HG02852 (cell line): ENCODE results near the gene HAGHL.

Experiments used
- ATAC-seq: cut with Tn5 transposase; IDR thresholded peaks from one replicate; pipeline ENCODE4 v1.9.1; 2021; ENCODE audit warnings: mild to moderate bottlenecking, moderate library complexity; ENCODE audit not compliant: unreplicated experiment

HAGHL gene

DNA sequence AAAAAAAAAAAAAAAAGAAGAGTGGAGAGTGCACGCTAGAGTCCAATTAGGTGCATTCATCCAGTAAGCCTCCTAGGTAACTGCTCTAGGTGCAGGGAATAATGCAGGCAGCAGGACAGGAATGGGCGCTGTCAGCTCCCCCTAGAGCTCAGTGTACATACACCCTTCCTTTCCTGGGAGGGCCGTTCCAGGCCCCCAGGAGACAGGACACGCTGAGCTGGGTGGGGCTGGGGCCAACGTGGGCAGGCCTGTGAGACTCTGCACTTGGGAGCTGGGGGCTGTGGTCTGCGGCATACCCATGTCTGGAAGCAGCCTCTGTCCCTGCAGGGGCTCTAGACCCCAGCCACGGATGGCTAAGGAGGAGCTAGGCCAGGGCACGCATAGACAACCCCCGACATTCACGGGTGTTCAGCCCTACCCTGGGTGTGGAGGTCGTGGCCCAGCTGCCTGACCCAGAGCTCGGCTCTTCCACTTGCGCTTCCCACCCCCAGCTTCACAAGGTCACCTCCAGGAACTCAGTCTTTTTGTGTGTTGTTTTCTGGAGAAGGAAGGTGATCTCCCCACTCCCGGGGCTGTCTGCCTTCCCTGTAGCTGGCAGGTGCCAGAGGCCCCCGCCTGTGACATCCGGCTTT is 7.0 kb upstream of the HAGHL start:
- ATAC-seq, result no peak

DNA sequence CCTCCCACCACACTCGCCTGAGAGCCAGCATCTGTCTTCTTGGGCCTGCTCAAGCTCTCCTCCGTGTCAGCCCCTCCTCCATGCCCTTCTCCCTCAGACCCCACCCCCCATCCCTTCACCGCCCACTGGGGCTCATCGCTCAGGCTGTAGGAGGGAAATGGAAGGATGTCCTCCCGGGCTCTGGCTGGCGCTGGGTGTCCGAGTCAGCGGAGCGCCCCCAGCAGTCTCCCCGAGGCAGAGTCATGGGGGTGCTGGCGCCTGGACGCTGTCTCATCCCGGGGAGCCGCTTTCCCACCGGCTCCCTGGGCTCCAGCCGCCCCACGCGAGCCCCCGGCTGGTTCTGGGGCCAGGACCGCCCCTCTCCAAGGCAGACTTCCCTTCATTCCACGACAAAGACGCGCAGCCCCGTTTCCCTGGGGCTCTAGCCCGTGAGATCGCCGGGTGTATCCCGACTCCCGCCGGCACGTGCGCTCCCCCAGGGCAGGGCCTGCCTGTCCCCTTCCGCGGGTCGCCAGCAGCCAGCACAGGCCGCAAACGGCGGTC is 6.4 kb upstream of the HAGHL start:
- no peak for ATAC-seq

DNA sequence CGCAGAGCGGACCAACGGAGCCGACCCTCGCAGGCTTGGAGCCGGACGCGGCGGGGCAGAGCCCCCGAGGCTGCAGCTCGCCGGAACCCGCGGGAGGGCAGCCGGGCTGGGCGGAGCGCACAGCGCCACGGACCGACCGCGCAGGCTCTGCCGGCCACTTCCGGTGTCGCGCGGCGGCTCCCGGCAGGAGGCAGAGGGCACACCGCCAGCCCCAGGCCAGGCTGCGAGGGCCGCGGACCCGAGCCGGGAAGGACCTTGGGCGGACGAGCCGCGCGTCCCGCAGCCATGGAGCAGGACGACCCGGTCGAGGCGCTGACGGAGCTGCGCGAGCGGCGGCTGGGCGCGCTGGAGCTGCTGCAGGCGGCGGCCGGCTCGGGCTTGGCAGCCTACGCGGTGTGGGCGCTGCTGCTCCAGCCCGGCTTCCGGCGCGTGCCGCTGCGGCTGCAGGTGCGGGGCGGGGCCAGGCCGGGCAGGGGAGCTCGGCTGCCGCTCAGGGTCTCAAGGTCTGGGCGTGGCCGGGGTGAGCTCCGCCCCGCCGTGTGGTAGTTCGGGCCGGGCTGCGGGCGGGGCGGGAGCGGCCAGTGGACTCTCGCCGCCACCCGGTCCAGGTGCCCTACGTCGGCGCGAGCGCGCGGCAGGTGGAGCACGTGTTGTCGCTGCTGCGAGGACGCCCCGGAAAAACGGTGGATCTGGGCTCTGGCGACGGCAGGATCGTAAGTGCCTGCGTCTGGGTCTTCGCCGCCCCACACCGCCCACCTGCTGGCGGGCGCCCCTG is 5.7 kb upstream of the HAGHL start, which contains the start of gene ANTKMT:
Gene ANTKMT, plus strand, starts transcription at position 157 of the 775 bp plus-strand sequence. Its CDS starts 129 bp downstream, at position 286.
- ATAC-seq, result peak; percentile 68

DNA sequence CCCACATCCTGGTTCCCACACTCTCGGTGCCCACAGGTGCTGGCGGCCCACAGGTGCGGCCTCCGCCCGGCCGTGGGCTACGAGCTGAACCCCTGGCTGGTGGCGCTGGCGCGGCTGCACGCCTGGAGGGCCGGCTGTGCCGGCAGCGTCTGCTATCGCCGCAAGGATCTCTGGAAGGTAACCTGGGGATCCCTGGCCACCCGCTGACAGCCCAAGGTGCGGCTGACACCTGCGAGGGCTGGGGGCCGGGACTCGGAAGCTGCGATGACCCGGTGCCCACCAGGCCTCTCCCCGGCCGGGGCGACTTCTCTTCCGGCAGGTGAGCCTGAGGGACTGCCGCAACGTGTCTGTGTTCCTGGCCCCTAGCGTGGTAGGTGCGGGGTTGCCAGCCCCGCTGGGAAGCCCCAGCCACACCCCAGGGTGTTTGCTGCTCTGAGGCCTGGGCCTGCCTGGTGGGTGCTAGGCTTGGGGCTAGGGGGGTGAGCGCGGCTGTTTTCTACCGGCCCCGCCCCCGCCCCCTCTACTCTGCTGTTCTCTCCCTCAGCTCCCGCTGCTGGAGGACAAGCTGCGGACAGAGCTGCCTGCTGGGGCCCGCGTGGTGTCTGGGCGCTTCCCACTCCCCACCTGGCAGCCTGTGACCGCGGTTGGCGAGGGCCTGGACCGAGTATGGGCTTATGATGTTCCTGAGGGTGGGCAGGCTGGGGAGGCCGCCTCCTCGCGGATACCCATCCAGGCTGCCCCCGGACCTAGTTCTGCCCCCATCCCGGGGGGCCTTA is 5.0 kb upstream of the HAGHL start:
- no peak for ATAC-seq

DNA sequence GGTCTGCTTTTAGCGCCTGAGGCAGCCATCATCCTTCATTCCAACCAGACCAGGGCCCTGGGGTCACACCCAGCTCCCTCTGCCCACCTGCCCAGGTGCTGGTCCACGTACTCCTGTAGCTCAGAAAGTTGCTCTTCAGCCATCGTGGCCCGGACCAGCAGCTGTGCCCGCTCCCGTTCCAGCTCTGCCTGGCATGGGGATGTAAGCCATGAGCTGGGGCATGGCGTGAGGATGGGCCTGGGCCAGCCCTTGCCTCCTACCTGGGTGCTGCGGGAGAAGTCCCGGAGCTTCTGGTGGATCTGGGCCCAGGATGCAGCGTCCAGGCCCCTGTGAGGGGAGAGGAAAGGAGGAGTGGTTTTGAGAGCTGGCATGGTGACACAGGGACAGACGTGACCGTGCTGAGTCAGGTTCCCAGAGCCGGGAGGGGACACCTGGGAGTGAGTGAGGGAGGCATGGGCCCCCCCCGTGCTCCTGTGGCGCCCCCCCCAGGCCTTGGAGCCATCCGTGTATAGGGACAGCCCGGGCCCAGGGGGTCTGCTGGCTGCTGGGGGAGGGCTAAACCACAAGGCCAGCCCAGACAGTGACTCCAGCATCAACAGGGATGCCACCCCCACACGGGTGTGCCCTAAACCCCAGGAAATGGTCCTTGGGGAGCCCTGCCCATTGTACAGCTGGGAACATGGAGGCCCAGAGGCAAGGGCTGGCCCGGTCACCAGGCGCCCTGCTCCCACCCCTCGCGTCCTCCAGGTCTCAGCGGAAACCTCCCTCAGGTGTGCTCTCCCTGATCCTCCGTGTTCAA is 3.9 kb upstream of the HAGHL start:
- no peak for ATAC-seq

DNA sequence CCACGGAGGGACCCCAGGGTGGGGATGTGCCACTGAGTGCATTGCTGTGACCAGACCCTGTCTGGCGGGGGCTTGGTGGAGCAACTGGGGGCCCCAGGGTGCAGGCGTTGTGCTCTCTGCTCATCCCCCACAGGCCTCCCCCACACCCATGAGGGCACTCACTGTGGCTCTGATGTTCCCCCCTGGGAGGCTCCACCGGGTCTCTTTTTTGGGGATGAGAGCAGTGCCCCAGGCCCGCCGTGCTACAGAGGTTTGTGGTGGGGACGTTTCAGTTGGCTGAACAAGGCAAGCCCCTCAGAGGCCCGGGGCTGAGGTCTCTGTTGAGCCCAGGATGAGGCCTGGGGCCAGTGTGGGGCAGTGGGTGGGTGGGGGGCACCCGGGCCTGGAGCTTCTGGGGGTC is 3.2 kb upstream of the HAGHL start:
- ATAC-seq, result no peak

DNA sequence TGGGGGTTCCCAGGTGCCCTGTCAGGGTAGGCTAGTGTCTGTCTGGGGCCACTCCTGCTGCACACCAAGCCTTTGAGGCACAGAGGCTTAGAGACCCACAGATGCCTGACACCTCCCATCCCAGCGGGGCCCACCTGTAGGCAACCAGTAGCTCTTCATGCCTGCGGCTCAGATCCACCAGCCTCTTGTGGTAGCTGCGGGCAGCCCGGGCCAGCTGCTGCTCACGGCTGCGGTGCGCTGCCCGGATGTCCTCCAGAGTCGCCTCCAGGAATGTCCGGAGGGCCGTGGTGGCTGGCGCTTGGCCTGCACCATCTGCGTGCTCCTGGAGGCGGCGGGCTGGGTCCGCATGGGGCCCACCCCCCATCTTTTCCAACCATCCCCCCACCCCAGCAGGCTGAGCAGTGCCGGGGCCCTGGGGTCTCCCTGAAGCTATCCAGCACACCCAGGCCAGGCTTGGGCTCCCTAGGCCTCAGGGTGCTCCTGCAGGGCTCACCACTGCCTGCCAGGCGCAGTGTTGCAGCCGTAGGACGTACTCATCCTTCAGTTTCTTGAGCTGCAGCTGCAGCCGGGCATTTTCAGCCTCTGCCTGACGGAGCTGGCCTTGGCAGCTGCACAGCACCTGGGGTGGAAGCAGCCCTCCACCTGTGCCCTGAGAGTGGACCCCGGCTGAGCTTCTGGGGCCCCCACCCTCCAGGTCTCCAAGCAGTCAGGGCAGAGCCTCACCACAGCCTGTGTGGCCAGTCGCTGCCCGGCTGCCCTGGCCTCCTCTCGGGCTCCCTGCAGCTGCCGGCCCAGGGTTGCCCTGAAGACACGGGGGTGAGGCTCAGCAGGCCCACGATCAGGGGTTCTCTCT is 2.5 kb upstream of the HAGHL start:
- no peak for ATAC-seq

DNA sequence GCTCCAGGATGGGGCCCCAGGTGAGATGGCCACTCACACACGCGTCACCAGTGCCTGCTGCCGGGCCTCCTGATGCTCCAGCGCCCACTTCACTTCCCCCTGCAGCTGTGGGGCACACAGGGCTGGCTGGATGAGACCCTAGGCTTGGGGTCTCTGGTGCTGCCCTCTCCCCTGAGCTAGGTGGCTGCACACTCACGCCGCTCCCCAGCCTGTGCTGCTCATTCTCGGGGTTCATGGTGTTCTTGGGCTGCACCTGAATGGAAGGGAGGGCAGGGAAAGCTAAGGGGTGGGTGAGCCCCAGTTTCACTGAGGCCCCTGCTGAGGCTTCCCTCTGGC is 1.9 kb upstream of the HAGHL start:
- ATAC-seq, result no peak

DNA sequence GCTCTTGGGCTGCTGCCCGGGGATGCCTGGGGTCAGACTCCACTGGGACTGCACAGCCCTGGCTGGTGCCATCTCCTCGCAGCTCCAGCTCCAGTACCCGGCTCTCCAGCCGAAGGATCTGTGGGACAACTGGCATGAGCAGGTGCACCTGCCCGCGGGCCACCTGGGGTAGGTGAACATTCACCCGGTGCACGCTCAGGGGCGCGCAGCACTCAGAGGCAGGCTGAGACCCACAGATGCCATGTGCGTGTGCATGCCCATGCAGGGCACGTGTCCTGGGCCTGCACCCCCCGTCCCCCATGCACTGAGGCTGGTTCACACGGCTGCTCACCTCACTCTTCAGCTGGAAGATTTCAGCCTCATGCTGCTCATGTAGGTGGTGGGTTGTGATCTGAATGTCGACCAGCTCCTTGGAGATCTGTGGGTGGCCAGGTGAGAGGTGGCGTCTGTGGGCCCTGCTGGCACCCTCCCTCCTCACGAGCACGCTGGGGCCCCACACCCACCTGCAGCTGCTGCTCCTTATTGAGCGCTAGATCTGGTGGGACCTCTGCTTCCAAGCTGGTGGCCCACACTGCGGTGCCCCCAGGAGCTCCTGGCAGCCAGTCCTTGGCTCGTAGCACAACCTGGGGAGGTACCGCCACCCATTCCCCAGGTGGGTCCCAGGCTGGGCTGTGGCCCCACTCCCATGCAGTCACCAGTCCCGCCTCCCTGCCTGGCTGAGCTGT is 1.3 kb upstream of the HAGHL start:
- no peak for ATAC-seq

DNA sequence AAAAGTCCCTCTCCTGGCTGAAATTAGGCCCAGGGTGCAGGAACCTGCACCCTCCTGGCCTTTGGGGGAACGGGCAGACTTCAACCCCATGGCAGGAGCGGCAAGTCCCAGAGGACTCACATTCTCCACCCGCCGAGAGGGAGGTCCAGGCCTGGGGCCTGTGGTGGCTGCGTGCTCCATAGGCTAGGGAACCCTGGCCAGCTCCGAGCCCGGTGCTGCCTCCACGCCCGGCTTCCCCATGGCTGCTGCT is 793 bp upstream of the HAGHL start:
- ATAC-seq, result no peak

DNA sequence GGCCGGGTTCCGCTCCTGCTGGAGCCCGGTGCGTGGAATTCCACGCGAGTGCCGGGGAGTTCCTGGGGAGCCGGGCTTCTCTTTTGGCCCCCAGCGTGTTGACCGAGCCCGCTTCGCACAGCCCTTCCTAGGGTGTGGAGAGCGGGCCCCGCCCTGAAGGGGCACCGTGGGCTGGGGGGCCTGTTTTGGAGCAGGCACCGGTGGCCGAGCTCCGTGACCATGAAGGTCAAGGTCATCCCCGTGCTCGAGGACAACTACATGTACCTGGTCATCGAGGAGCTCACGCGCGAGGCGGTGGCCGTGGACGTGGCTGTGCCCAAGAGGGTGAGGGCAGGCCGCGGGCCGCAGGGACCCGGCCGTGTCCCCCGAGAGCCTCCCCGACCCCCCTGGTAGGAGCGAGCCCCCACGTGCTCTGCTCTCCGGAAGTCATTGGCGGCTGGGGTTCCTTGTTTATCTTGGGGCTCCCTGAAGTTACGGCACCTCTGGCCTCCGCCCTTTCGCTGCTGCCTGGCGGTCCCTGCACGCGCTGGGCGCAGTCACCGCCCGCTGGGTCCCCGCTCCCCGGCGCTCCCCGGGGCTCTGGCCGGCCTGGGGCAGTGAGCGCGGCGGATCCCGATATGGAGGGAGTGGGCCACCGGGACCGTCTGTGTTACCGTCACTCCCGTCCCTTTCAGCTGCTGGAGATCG is 528 bp downstream of the HAGHL start:
- no peak for ATAC-seq

DNA sequence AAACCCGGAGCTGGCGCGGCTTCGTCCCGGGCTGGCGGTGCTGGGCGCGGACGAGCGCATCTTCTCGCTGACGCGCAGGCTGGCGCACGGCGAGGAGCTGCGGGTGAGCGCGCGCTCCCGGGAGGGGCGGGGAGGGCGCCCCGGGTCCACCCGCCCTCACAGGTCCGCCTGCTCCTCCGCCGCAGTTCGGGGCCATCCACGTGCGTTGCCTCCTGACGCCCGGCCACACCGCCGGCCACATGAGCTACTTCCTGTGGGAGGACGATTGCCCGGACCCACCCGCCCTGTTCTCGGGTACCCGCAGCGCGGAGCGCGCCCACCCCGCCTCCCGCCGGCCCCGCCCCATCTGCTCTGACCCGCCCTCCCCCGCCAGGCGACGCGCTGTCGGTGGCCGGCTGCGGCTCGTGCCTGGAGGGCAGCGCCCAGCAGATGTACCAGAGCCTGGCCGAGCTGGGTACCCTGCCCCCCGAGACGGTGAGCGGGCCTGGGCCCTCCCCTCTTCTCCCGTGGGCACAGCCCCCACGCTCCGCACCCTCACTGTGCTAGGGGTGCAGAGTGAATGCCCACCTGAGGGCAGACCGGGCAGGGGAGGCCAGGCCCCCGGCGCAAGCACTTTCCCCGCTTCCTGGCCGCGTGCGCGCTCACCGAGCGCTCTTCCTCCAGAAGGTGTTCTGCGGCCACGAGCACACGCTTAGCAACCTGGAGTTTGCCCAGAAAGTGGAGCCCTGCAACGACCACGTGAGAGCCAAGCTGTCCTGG is 1.4 kb downstream of the HAGHL start:
- no peak for ATAC-seq

DNA sequence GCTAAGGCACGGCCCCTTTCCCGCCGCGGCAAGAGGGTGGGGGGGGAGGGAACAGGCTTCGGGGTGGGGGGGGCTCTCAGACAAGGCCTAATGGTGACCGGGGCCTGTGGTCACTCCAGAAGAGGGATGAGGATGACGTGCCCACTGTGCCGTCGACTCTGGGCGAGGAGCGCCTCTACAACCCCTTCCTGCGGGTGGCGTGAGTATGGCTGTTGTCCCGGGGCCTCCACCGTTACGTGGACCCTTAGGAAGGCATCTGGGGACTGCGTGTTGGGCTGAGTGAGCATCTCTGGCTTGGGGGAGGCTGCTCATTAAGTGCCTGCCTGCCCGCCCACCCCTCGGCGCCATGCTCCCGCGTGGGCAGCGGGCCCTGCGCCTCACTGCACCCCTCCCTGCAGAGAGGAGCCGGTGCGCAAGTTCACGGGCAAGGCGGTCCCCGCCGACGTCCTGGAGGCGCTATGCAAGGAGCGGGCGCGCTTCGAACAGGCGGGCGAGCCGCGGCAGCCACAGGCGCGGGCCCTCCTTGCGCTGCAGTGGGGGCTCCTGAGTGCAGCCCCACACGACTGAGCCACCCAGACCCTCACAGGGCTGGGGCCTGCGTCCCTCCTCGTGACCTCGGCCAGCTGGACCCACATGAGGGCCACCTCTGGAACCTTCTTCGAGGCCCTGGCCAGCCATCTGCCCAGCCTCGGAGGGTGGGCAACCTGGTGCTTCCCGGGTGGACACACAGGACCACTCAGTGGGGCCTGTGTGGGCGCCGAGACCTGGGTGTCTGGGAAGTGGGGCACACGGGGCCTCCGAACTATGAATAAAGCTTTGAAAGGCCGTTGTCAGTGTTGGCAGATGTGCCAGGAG is 2.2 kb downstream of the HAGHL start:
- no peak for ATAC-seq

DNA sequence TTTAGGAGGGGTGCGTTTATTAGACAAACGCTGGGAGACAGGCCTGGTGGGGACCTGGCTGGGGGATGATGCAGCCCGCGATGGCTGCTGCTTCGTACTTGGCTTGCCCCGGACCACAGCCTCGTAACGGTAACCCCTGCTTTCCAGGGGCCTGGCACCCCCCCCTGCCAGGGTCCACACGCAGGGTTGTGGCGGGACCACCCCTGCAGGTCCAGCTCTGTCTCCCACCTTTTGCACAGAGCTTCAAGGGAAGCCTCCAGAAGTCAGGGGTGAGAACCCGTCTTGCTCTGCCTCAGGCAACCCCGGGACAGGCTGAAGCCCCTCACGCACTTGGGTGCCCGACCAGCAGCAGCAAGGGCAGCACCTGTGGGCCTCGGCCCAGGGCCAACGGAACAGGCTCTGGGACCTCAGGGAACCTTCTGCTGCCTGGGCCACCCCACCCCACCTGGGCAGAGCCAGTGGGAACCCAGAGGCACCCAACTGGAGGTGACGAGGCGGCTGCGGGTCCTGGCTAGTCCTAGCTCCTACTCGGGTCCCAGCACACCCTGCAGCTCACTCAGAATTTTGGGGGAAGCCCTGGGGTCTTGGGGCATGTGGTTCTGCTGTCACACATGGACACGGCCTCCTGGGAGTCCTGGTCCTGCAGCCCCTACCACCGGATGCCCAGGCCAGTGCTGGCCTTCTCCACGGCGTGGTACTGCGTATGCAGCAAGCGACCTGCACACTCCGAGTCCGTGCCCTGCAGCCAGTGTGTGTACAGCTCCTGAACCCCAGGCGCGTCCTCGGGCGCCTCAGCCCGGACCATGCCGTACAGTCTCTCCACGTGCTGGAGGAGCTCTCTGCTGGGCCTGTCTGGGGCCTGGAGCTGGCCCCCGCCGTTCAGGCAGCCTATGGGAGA is 3.1 kb downstream of the HAGHL start:
- ATAC-seq, result no peak

DNA sequence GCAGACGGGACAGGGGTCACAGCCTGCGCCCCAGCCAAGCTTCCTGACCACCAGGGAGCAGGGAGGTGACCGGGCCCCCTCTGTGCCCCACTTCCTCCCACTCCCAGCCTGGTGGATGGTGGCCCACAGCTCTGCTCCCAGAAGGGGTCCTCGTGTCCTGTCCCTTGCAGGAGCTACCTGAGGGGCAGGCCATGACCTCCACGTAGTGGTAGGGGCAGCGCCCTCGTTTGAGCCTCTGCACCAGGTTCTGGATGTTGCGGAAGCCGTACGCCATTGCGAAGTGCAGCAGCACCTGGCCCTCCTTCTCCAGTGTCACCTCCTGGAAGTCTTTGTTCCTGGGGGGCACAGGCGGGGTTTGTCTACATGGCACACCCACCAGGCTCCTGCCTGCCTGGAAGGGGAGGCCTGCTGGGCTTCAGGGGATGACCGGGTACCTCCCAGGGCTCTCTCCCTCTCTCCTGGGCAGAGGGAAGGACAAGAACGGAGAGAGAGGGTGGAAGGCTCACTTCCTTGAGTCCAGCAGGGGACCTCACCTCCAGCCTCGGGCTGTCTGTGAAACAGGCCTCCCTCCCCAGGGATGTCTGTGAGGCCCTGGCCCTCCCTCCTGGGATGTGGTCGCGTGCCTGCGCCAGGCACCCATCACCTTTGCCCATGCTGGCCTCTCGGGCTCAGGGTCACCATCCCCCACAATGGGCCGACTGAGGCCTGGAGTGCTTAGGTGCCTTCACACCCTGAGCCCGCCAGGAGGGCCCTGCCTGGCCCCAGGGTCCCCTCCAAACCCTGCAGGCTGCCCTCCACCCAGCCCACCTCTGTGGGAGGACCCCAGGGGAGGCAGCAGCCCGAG is 4.0 kb downstream of the HAGHL start:
- no peak for ATAC-seq
